ENCODE measurements around the gene CDC123.

DNA sequence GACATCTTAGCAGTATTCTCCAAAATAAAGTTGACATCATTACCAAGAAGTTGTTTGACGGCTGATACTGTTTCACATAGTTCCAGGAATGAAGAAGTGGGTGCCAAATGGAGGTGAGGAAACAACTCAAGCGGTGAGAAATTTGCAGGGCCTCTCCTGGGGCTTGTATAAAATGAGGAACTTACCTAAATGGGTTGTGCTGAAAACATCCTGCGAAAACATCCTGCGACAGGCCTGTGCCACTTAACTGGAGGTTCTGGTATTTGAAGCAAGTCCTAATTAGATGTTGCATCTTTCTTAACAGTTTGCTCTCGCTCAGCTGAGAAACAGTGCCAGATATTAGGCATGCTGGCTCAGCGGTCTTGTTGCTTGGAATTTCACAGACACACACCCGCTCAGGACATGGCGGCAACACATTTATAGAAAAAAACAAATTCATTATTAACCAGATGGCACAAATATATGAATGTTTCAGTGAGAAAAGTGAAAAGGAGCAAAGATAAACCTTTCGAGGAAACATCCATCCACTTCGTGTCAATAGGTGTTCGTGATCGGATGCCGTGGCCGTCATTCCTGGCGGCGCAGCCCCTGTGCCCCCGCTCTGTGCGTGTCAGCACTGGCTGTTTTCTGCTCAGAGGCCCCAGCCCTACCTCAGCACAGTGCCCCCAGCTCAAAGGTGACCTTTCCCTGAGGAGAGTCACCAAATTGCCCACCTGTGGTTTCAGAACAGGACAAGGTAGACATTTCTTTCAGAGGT, 48.1 kb downstream of the CDC123 start:
- TF ChIP-seq, protein P1, sequence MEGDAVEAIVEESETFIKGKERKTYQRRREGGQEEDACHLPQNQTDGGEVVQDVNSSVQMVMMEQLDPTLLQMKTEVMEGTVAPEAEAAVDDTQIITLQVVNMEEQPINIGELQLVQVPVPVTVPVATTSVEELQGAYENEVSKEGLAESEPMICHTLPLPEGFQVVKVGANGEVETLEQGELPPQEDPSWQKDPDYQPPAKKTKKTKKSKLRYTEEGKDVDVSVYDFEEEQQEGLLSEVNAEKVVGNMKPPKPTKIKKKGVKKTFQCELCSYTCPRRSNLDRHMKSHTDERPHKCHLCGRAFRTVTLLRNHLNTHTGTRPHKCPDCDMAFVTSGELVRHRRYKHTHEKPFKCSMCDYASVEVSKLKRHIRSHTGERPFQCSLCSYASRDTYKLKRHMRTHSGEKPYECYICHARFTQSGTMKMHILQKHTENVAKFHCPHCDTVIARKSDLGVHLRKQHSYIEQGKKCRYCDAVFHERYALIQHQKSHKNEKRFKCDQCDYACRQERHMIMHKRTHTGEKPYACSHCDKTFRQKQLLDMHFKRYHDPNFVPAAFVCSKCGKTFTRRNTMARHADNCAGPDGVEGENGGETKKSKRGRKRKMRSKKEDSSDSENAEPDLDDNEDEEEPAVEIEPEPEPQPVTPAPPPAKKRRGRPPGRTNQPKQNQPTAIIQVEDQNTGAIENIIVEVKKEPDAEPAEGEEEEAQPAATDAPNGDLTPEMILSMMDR (IDR thresholded peaks at IDR 0.05), result no peak
- no peak for TF ChIP-seq POLR2A (IDR thresholded peaks at IDR 0.05)
- no peak for TF ChIP-seq POLR2AphosphoS5 (IDR thresholded peaks at IDR 0.05; ENCODE audit: insufficient read depth in 1 of 2, low read depth in 1 of 2)

Measured in vagina (tissue), 2 donors.